HUES64 (cell line): ENCODE measurements around the gene LHX6.
A peak's percentile ranks its signal among the peaks of the same experiment; 100 is the strongest.

Source experiments
- H3K27ac ChIP-seq: 2 replicates; pipeline ENCODE4 v1.7.0; 2013; ENCODE audit warnings: low read depth, low read length, inconsistent platforms
- H3K27me3 ChIP-seq: 2 replicates; pipeline ENCODE4 v1.6.1; 2013; ENCODE audit warnings: mild to moderate bottlenecking, low read length; ENCODE audit not compliant: insufficient read depth
- H3K36me3 ChIP-seq: 2 replicates; pipeline ENCODE4 v1.6.1; 2013; ENCODE audit warnings: mild to moderate bottlenecking, low read length; ENCODE audit not compliant: insufficient read depth
- H3K4me1 ChIP-seq: 2 replicates; pipeline ENCODE4 v1.6.1; 2013; ENCODE audit warnings: mild to moderate bottlenecking, low read length, moderate library complexity; ENCODE audit not compliant: insufficient read depth
- H3K4me3 ChIP-seq: 2 replicates; pipeline ENCODE4 v1.5.1; 2013; ENCODE audit warnings: mild to moderate bottlenecking, low read length, moderate library complexity
- H3K9ac ChIP-seq: 2 replicates; pipeline ENCODE4 v1.6.1; 2013; ENCODE audit warnings: mild to moderate bottlenecking, low read depth, low read length
- H3K9me3 ChIP-seq: 2 replicates; pipeline ENCODE4 v1.6.1; 2013; ENCODE audit warnings: low read depth, low read length; ENCODE audit not compliant: insufficient read depth
- WGBS: fragments of 150-250, 120-280 bp; methylation state at CpG from one replicate; pipeline ENCODE4 v1.1.7; 2013; ENCODE audit warnings: missing lambda C conversion rate; 5-methylcytosine and 5-hydroxymethylcytosine counted together

LHX6 gene

GRCh38 chr9:122261469-122261881 lies 32.7 kb upstream of the LHX6 start:
- 82% methylated on average over 1 of the region's 1 CpG for WGBS

GRCh38 chr9:122258886-122259415 lies 30.2 kb upstream of the LHX6 start:
- 94% methylated on average over 2 of the region's 2 CpGs for WGBS
- H3K36me3 ChIP-seq: peaks cover 40% of the 10 kb centered on the region

More at GRCh38 chr9:122261469-122261881, 32.7 kb upstream of the LHX6 start:
- Histone ChIP-seq H3K4me3 (no peak overlapping the region), H3K9me3 (no peaks in the 10 kb centered on the region), H3K36me3 (peaks cover 30% of the 10 kb centered on the region), H3K4me1 (peaks cover 16% of the 10 kb centered on the region), H3K27ac (no peak overlapping the region), H3K27me3 (no peaks in the 10 kb centered on the region), H3K9ac (no peak overlapping the region)

GRCh38 chr9:122256206-122256605 lies 27.4 kb upstream of the LHX6 start:
- Histone ChIP-seq H3K4me1 (peaks cover 25% of the 10 kb centered on the region), H3K9ac (no peak overlapping the region), H3K27ac (no peak overlapping the region; the same call in 1 of the 2 replicates), H3K9me3 (no peaks in the 10 kb centered on the region), H3K36me3 (peaks cover 51% of the 10 kb centered on the region), H3K4me3 (no peak overlapping the region), H3K27me3 (no peaks in the 10 kb centered on the region)
- 88% methylated on average over 5 of the region's 5 CpGs for WGBS

More at GRCh38 chr9:122258886-122259415, 30.2 kb upstream of the LHX6 start:
- Histone ChIP-seq H3K4me1 (peaks cover 19% of the 10 kb centered on the region), H3K9ac (no peak overlapping the region), H3K27ac (no peak overlapping the region), H3K27me3 (no peaks in the 10 kb centered on the region), H3K4me3 (no peak overlapping the region), H3K9me3 (no peaks in the 10 kb centered on the region)

GRCh38 chr9:122254761-122255160 lies 26.0 kb upstream of the LHX6 start:
- 84% methylated on average over 3 of the region's 3 CpGs for WGBS
- Histone ChIP-seq H3K36me3 (peaks cover 54% of the 10 kb centered on the region), H3K4me1 (peaks cover 25% of the 10 kb centered on the region), H3K4me3 (no peak overlapping the region), H3K9ac (no peak overlapping the region), H3K9me3 (no peaks in the 10 kb centered on the region), H3K27me3 (no peaks in the 10 kb centered on the region), H3K27ac (no peak overlapping the region)

GRCh38 chr9:122252796-122253195 lies 24.0 kb upstream of the LHX6 start:
- H3K9ac ChIP-seq: no peak overlapping the region
- WGBS: 45% methylated on average over 5 of the region's 5 CpGs
- H3K27me3 ChIP-seq: no peaks in the 10 kb centered on the region
- H3K4me1 ChIP-seq: peaks cover 25% of the 10 kb centered on the region
- H3K9me3 ChIP-seq: no peaks in the 10 kb centered on the region
- H3K36me3 ChIP-seq: peaks cover 51% of the 10 kb centered on the region
- H3K27ac ChIP-seq: 0 out of 2 replicates have a peak overlapping the region, but pooled peaks have one; percentile 22
- no peak overlapping the region for H3K4me3 ChIP-seq

- 95% methylated on average over 1 of the region's 2 CpGs for WGBS
- no peak overlapping the region for H3K9ac ChIP-seq
- peaks cover 60% of the 10 kb centered on the region for H3K36me3 ChIP-seq
- H3K27ac ChIP-seq: no peak overlapping the region
- no peak overlapping the region for H3K4me3 ChIP-seq
- H3K4me1 ChIP-seq: peaks cover 22% of the 10 kb centered on the region
- no peaks in the 10 kb centered on the region for H3K9me3 ChIP-seq
- no peaks in the 10 kb centered on the region for H3K27me3 ChIP-seq
Measured at GRCh38 chr9:122251351-122251750, 22.6 kb upstream of the LHX6 start.

GRCh38 chr9:122248448-122248865 lies 19.7 kb upstream of the LHX6 start:
- no peak overlapping the region for H3K4me3 ChIP-seq
- no peaks in the 10 kb centered on the region for H3K27me3 ChIP-seq
- H3K27ac ChIP-seq: no peak overlapping the region
- H3K9ac ChIP-seq: no peak overlapping the region
- peaks cover 11% of the 10 kb centered on the region for H3K4me1 ChIP-seq
- peaks cover 77% of the 10 kb centered on the region for H3K36me3 ChIP-seq
- 92% methylated on average over 5 of the region's 5 CpGs for WGBS
- no peaks in the 10 kb centered on the region for H3K9me3 ChIP-seq

GRCh38 chr9:122246666-122247065 lies 17.9 kb upstream of the LHX6 start:
- 99% methylated on average over 3 of the region's 3 CpGs for WGBS
- Histone ChIP-seq H3K9me3 (no peaks in the 10 kb centered on the region), H3K27ac (no peak overlapping the region), H3K9ac (no peak overlapping the region), H3K4me3 (no peak overlapping the region), H3K4me1 (no peaks in the 10 kb centered on the region), H3K27me3 (no peaks in the 10 kb centered on the region), H3K36me3 (peaks cover 84% of the 10 kb centered on the region)

- Histone ChIP-seq H3K9ac (no peak overlapping the region), H3K9me3 (no peaks in the 10 kb centered on the region), H3K27ac (no peak overlapping the region), H3K4me1 (no peaks in the 10 kb centered on the region), H3K36me3 (peaks cover 81% of the 10 kb centered on the region), H3K4me3 (no peak overlapping the region), H3K27me3 (no peaks in the 10 kb centered on the region)
- 100% methylated on average over 3 of the region's 3 CpGs for WGBS
Measured at GRCh38 chr9:122244349-122244748, 15.6 kb upstream of the LHX6 start.

GRCh38 chr9:122239722-122240121 lies 11.0 kb upstream of the LHX6 start:
- H3K36me3 ChIP-seq: peaks cover 46% of the 10 kb centered on the region
- no peaks in the 10 kb centered on the region for H3K4me1 ChIP-seq
- no peak overlapping the region for H3K9ac ChIP-seq
- WGBS: 93% methylated on average over 5 of the region's 5 CpGs
- no peaks in the 10 kb centered on the region for H3K9me3 ChIP-seq
- H3K27ac ChIP-seq: no peak overlapping the region
- H3K27me3 ChIP-seq: peaks cover 6% of the 10 kb centered on the region; the same call in 1 of the 2 replicates
- H3K4me3 ChIP-seq: no peak overlapping the region

GRCh38 chr9:122236681-122237080 lies 7.9 kb upstream of the LHX6 start:
- Histone ChIP-seq H3K4me3 (no peak overlapping the region), H3K27me3 (peaks cover 35% of the 10 kb centered on the region), H3K36me3 (peaks cover 19% of the 10 kb centered on the region), H3K27ac (no peak overlapping the region), H3K9me3 (no peaks in the 10 kb centered on the region), H3K4me1 (peaks cover 5% of the 10 kb centered on the region; the same call in 1 of the 2 replicates), H3K9ac (no peak overlapping the region)
- 91% methylated on average over 10 of the region's 10 CpGs for WGBS
